Stimulated activated CD4-positive, alpha-beta T cell treated with anti-CD3 and anti-CD28 coated beads, TNF-alpha, amount 100 ng/mL, for 4 hours (primary cell): ENCODE measurements around the gene SERHL2.
A peak's percentile ranks its signal among the peaks of the same experiment; 100 is the strongest.
"Not testable (repeated sequence)": the region's sequence is repeated elsewhere in the genome, so short reads cannot be mapped to it uniquely, and the experiment has no call there.

Experiments
- DNase-seq, 3 experiments: peaks; one replicate each; pipeline ENCODE4 v3.0.0-alpha.2; 2020; ENCODE audit warnings: low read depth in 3 of 3

The SERHL2 gene, protein sequence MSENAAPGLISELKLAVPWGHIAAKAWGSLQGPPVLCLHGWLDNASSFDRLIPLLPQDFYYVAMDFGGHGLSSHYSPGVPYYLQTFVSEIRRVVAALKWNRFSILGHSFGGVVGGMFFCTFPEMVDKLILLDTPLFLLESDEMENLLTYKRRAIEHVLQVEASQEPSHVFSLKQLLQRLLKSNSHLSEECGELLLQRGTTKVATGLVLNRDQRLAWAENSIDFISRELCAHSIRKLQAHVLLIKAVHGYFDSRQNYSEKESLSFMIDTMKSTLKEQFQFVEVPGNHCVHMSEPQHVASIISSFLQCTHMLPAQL

DNA sequence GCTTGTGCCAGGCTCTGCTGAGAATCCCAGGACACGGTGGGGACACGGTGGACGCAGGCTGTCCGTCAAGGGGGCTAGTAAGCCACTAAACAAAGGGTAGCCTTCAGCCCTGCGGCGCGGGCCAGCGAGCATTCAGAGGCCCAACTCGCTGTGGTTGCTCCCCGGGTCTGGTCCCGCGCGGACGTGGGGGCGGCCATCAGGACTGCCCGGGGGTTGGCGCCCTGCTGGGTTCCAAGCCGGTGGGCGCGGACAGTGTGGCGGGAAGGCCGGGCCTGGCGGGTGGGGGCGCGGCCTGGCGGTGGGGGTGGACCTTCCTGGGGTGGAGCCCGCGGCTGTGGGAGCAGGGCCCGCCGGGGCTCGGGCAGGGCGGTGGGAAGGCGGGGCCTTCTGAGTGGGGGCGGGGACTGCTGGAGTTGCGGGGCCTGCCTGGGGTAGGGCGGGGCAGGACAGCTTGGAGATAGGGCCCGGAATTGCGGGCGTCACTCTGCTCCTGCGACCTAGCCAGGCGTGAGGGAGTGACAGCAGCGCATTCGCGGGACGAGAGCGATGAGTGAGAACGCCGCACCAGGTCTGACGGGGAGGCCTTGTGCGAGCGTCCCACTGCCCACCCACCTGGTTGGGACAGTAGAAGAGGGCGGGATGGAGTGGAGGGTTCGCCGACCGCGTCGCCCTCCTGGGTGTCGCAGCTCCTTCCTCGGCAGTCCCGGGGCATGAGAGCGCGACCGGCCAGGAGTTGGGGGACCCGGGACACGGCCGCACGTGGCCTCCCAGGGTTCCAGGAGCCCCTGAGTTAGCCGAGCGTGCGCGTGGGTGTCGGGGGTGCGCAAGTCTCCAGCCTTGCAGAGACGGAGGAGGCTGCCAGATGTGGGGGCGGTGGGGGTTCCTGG, at the start of gene SERHL2:
SERHL2 (plus strand) TSS at position 482 of the 887 bp plus-strand sequence; CDS start at position 547, 65 bp downstream.
- DNase-seq = peak; percentile 66 to 88 (median 72)

DNA sequence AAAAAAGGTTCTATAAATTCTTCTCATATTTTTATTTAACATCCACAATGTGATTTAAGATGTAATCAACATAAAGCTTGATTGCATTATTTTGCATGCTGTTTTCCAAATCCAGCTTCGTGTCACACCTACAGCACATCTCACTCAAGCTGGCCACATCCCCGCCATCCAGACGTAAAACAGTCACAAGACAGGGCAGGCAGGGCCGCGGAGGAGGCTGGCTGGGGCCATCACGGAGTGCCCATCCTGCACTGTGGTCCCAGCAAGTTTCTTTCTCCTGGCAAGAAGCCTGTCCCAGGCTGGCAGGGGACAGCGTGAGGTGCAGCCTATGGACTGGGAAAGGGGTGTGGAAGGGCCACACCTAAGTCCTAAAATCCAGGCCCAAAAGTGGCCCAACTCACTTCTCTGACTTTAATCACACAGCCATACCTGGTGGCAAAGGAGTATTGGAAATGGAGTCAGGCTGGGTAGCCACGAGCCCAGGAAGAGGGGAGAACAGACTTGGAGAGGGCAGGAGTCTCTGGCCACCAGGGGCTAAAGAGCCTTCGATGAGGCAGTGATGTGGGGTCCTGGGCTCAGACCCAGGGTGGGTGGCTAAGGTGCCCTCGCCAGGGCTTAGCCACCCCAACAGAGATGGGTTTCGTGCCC, 45.3 kb upstream of the SERHL2 start:
- not testable (repeated sequence) for DNase-seq

DNA sequence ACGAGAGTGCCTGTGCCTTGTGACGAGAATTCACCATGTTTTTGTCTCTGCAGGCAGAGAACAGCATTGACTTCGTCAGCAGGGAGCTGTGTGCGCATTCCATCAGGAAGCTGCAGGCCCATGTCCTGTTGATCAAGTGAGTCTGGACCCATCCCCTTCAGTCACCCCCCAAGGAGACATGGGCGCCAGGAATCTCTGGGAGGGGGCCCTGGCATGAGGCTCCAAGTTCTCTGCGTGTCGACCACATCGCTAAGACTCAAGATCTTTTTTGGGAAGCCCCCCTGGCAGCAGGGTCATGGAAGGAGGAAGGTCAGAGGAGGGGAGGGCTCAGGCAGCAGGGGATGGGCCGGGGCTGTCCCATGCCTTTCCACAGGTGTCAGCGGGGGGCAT, 44.8 kb upstream of the SERHL2 start:
- not testable (repeated sequence) for DNase-seq

DNA sequence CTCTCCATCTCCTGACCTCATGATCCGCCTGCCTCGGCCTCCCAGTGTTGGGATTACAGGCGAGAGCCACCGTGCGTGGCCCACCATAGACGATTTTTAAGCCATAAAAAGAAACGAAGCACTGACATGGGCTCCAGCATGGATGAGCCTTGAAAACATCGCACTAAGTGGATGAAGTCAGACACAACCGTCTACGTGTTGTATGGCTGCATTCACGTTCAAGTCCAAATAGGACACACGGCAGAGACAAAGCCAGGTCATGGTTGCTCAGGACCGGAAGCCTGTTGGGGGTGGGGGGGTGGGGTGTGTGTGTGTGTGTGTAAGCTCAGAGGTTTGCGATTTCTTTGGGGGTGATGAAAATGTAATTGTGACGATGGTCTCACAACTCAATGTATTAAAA, 44.2 kb upstream of the SERHL2 start:
- DNase-seq = no peak

DNA sequence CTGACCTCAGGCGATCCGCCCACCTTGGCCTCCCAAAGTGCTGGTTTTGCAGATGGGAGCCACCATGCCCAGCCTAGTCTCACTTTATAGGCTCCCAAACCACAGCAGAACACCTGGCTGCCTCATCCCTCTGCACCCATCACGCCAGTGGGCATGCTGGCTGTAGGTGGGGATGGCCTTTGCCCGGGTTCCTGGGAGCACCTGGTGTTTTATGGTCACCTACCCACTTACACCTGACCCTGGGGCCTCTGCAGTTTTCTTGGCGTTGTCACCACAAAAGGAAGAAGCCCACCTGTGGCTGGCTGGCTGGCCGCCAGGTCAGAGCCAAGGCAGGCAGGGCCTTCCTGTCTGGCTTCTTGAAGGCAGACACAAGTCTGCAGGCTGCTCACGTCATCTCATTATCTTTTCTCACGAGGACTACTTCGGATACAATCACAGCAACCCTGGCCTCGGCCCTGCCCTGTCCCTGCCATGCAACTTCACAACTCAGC, 42.3 kb upstream of the SERHL2 start:
- no peak for DNase-seq

DNA sequence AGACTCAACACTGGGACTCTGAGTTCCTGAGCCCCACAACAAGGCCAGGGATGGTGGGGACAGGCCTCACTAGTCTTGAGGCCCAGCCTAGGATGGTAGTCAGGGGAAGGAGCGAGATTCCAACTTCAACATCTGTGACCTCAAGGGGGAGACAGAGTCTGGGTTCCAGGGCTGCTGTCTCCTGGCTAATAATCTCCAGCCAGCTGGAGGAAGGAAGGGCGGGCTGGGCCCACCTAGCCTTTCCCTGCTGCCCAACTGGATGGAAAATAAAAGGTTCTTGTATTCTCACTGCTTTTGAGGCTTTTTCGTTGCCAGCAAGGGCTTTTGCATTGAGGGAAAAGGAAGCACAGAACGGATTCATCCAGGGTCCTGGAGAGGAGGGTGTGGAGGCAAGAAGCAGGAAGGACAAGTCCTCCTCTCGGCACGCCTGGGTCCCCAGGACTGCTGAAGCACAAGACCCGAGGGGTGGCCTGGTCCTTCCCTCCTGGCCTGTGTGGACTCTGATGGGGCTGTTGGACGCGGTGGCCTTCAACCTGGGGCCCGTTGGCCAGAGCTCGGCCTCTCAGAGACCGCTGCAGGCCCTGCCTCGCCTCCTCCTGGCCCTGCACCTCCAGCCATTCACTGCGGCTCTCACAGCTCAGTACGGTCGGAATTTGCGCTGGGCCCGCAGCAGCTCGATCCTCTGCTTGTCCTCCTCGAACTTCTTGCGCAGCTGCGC, 41.3 kb upstream of the SERHL2 start:
- DNase-seq = not testable (repeated sequence)

DNA sequence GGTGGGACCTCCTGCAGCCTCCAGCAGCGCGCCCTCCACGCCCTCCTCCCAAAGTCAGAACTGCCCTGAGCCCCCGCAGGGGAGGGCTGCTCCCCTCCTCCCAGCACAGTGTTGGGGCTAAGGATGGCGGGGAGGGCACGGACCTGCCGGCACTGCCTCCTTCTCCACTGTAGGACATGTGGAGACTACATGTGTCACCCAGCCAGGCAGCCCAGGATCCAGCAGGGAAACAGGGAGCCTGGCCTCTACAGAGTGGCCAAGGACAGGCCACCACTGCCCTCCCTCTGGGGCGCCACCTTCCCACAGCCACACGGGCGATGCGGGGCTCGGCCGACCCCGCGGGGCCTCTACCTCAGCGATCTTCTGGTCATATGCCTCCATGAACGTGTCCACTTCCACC, 39.4 kb upstream of the SERHL2 start:
- not testable (repeated sequence) for DNase-seq

DNA sequence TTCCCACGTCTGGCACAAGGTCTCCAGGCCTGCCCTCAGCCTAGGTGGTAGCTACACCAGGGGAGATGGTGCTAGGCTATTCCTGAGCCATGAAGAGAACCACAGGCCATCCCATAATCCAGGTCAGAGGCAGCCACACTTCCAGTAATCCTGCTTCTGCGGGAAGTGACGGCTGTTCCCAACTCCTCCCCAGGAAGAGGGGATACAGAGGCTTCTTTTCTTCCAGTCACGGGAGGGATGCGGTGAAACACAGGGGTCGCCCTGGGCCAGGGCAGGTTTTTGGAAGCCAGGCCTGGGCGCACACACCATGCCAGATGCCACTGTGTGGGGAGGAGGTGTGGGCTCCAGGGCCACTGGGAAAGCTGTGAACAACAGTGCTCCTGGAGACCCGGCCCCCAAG, 38.5 kb upstream of the SERHL2 start:
- DNase-seq = not testable (repeated sequence)

DNA sequence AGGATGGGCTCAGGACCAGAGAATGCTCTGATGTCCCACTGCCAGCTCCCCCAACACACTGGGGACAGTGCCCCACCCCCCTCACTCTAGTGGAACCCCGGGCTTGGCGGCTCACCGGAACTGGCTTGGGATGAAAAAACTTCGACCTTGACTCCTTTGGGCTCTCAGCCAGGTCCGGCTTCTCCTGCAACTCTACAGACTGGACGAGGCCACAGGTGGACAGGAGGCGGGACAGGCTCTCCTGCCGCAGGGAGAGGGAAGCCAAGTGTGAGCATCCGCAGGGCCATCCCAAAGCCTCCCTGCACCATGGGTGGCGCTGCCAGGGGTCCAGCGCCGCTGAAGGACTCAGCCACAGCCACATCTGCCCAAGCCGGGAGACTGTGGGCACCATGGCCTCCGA, 37.9 kb upstream of the SERHL2 start:
- DNase-seq = no peak

DNA sequence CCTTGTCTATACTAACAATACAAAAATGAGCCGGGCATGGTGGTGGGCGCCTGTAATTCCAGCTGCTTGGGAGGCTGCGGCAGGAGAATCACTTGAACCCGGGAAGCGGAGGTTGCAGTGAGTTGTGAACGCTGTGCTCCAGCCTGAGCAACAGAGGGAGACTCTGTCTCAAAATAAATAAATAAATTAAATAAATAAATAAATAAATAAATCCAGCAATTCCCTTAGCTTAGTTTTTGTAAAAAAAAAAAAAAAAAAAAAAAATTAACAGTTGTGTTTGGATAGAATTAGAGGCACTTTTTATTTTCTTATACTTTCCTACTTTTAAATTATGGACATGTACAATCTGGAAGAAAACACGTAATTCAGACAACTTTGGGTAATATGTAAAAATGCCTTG, 36.7 kb upstream of the SERHL2 start:
- not testable (repeated sequence) for DNase-seq

DNA sequence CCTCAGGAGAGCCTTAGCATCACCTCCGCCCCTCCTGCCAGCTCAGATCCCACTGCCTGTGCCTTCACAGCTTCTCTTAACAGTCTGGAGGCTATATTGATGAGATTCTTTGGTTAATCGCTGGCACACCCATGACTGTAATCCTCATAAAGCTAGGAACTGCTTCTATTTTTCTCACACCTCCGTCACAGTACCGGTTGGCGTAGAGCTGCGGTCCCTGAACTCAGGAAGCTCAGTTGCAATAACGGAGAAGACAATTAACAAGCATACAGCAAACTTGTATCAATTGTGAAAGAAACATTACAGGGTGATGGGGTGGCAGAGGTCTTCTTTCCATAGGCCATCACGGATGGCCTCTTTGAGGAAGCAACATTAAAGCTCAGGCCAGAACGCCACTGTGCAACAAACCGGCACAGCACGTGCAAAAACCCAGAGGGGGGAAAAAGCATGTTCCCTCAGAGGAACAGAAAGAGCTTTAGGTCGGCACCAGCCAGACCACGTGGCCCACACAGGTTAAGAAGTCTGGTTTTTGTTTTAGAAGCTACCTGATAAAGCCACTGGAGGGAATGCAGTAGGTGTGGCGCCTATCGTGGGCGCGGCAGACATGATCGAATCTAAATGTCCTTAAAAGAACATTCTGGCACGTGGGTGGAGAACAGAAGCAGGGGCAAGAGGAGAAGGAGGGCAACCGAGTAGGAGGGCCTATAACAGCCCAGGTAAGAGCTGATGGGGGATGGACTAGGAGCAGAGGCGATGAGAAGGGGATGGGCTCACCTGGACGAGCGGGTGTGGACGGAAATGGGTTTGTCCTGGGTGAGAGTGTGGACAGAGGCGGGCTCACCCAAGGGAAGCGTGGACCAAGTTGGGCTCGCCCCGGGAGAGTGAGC, 34.9 kb upstream of the SERHL2 start:
- DNase-seq = not testable (repeated sequence)

DNA sequence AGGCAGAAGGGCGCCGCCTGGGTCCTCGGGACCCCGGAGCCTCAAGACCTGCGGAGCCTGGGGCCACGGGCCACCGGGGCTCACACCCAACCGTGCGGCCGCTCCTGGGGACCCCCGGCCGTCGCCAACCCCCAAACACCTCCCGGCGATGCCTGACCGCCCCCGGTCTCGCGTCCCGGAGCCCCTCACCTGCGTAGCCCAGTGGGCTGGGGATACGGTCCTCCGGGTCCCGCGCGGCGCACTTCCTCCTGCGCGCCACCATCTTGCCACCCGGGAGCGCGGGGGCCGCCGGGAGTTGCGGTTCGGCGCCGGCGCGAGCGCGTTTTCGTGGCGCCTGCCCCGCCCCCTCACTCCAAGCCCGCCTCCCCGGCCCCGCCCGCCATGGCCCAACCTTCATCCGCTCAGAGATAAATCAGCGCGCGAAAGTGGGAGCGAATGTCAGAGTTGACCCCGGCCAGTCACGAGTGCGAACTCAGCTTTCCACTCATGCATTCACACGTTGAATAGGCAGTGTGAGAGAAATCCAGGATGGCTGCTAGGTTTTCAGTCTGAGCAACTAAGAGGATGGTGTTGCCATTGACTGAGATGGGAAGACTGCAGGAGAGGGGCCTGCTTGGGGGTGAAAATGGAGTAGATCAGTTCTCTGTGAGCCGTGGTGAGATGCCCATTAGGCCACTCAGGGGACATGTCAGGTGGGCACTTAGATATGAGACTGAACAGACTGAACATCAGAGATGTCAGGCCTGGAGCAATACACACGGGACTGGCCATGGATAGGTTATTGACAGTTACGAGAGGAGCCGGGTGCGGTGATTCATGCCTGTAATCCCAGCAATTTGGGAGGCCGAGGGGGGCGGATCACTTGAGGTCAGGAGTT, 34.0 kb upstream of the SERHL2 start, which contains the start of gene RRP7A:
RRP7A (minus strand) TSS at position 272 of the 877 bp plus-strand sequence; CDS start at position 262, 10 bp downstream.
- DNase-seq = peak; percentile 70 to 88 (median 83)

DNA sequence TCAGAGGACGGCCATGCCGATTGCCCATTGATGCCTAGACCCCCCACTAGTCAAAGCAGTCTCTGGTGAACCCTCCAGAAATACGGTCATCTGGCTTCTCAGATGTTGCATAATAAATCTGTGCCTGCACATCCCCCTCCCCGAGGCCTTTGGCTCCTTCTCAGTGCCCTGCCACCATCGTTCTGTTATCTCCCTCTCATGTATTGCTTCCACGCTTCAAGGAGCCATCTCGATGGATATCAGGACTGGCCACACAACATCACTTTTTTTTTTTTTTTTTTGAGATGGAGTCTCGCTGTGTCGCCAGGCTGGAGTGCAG, 32.6 kb upstream of the SERHL2 start:
- no peak for DNase-seq

DNA sequence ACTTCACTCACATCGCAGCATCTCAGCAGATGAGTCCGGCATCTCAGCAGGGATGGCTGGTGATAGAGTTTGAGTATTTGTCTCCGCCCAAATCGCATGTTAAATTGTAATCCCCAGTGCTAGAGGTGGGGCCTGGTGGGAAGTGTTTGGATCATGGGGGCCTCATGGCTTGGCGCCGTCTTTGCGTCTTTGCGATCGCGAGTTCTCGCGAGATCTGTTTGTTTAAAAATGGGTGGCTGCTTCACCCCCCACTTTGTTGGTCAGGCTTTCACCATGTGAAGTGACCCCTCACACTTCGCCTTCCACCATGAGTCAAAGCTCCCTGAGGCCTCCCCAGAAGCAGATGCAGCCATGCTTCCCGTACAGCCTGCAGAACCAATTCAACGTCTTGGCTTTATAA, 31.2 kb upstream of the SERHL2 start:
- DNase-seq = no peak

DNA sequence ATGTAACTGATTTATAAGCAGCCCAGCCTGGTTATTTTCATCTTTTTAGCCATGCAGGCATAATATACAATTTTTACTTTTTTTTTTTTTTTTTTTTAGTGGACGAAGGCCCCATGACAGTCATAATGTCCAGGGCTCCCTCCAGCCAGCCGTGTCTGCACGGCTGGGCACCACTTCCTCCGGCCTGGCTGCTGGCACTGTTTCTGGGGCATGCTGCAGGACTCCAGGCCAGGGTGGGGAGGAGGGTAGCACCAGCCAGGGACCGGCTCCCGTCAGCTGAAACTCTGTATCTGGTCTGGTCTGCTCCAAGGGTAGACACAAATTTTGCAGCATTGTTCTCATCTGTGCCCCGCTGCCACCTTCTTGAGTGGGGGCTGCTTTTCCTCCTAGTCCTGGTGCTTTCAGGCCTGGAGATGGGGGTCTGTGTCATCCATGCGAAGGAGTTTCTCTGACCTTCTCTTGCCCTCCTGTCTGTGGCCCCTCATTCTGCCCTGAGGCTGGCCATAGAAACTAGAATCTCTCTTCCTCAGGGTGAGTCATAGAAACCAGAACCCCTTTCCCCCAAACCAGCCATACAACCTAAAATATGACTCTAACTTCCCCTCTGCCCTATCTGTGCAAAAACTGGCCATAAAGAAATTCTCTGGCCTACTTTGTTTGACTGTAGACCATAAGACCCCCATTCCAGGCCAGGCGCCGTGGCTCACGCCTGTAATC, 25.0 kb upstream of the SERHL2 start:
- no peak for DNase-seq

DNA sequence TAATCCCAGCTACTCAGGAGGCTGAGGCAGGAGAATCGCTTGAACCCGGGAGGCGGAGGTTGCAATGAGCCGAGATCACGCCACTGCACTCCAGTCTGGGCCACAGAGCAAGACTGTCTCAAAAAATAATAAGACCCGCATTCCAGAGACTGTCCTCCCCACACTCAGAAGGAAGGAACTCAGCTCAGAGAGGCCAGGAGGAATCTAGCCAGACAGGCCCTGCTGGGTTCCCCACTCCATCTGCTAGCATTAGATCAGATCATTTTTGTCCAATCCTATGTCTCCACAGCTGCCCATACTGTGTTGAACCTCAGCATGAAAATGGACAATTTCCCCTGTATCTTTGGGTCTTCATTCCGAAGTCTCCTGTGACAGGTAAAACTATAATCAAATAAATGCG, 24.3 kb upstream of the SERHL2 start:
- not testable (repeated sequence) for DNase-seq

DNA sequence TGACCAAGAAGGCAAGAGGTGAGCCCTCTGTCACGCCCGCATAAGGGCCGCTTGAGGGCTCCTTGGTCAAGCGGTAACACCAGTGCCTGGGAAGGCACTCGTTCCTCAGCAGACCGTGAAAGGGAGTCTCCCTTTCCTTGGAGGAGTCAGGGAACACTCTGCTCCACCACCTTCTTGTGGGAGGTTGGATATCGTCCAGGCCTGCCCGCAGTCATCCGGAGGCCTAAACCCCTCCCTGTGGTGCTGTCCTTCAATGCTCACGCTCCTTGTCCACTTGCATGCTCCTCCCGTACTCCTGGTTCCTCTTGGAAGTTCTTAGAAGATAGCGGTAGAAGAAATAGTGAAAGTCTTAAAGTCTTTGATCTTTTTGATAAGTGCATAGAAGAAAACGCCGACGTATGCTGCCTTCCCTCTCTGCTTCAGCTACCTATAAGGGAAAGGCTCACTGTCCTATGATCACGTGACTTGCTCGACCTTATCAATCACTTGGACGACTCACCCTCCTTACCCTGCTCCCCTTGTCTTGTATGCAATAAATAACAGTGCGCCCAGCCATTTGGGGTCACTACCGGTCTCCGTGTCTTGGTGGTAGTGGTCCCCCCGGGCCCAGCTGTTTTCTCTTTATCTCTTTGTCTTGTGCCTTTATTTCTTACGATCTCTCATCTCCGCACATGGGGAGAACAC, 22.2 kb upstream of the SERHL2 start:
- not testable (repeated sequence) for DNase-seq

DNA sequence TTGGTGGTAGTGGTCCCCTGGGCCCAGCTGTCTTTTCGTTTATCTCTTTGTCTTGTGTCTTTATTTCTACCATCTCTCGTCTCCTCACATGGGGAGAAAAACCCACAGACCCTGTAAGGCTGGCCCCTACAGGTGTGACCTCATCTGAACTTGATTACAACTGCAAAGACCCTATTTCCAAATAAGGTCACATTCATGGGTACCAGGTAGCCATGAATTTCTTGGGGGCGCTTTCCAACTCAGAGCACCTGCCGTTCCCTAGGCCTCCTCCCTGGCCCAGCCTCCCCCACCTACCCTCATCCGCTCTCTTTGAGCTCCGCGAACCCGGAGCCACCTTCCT, 20.1 kb upstream of the SERHL2 start:
- DNase-seq = no peak
